WTC11 (cell line): ENCODE measurements around the gene GNAI1. TPM values are rescaled to one million over a fixed set of nuclear protein-coding genes. Genes with fewer than 3 reads are reported as not detected.
A peak's percentile ranks its signal among the peaks of the same experiment; 100 is the strongest.

Experiments used
- ATAC-seq: fragments of 200-7000 bp; cut with Tn5 transposase; 2 replicates; pipeline ENCODE4 v1.10.0; 2021; ENCODE audit warnings: mild to moderate bottlenecking, moderate library complexity
- CTCF ChIA-PET: fragments of 300-600 bp; sonication (Branson Sonifier 250); formaldehyde crosslinking; loops from one replicate; lab custom pipeline; 2021; ENCODE audit warnings: antibody characterized with exemption; lab: Charles Lee
- POLR2A ChIA-PET: fragments of 350-600 bp; sonication (Branson Sonifier 250); formaldehyde crosslinking; loops from one replicate; lab custom pipeline; 2021; ENCODE audit warnings: antibody characterized with exemption; lab: Charles Lee
- DNase-seq: peaks from one replicate; pipeline ENCODE4 v3.0.0; 2021; ENCODE audit warnings: low spot score
- H3K27ac Mint-ChIP-seq: 2 replicates; pipeline ENCODE4 v1.8.0; 2021; ENCODE audit warnings: mixed read lengths
- H3K27me3 Mint-ChIP-seq: 2 replicates; pipeline ENCODE4 v1.8.0; 2021; ENCODE audit warnings: low read depth, mild to moderate bottlenecking, moderate library complexity, mixed read lengths
- H3K36me3 Mint-ChIP-seq: 2 replicates; pipeline ENCODE4 v1.8.0; 2021; ENCODE audit warnings: mixed read lengths
- H3K4me1 Mint-ChIP-seq: 2 replicates; pipeline ENCODE4 v1.8.0; 2022; ENCODE audit warnings: mixed read lengths
- H3K4me3 Mint-ChIP-seq: 2 replicates; pipeline ENCODE4 v1.8.0; 2021; ENCODE audit warnings: mild to moderate bottlenecking, moderate library complexity, mixed read lengths
- H3K9me3 Mint-ChIP-seq: 2 replicates; pipeline ENCODE4 v1.8.0; 2021; ENCODE audit warnings: mixed read lengths
- AR ChIP-seq: fragments of 250-450 bp; sonication (Bioruptor Pico); IDR thresholded peaks from 2 replicates; pipeline ENCODE4 v1.9.0; 2021; ENCODE audit warnings: mild to moderate bottlenecking
- CTCF ChIP-seq: fragments of 200-600 bp; IDR thresholded peaks from 2 replicates; pipeline ENCODE4 v1.8.0; 2022; ENCODE audit warnings: antibody characterized with exemption
- FOXP1 ChIP-seq: sonication (generic); formaldehyde crosslinking; IDR thresholded peaks from 2 replicates; pipeline ENCODE4 v1.8.0; 2022; ENCODE audit warnings: missing genetic modification reagents, mild to moderate bottlenecking, moderate library complexity, borderline replicate concordance
- NFE2L1 ChIP-seq: sonication (generic); formaldehyde crosslinking; IDR thresholded peaks from 2 replicates; pipeline ENCODE4 v1.8.1; 2023; ENCODE audit warnings: missing genetic modification reagents
- SMAD3 ChIP-seq: sonication (generic); formaldehyde crosslinking; IDR thresholded peaks from 2 replicates; pipeline ENCODE4 v1.8.0; 2022; ENCODE audit warnings: missing genetic modification reagents, mild to moderate bottlenecking, borderline replicate concordance
- SP1 ChIP-seq: sonication (generic); formaldehyde crosslinking; conservative IDR thresholded peaks from 2 replicates; pipeline ENCODE4 v1.8.1; 2022; ENCODE audit warnings: missing genetic modification reagents
- TEAD1 ChIP-seq: sonication (generic); formaldehyde crosslinking; IDR thresholded peaks from 2 replicates; pipeline ENCODE4 v1.8.0; 2022; ENCODE audit warnings: mild to moderate bottlenecking, missing genetic modification reagents
- TP53 ChIP-seq: sonication (generic); formaldehyde crosslinking; IDR thresholded peaks from 2 replicates; pipeline ENCODE4 v1.8.1; 2023; ENCODE audit warnings: mild to moderate bottlenecking, missing genetic modification reagents
- ZBTB21 ChIP-seq: sonication (generic); formaldehyde crosslinking; IDR thresholded peaks from 2 replicates; pipeline ENCODE4 v1.8.1; 2023; ENCODE audit warnings: mild to moderate bottlenecking, missing genetic modification reagents, borderline replicate concordance
- ZNF317 ChIP-seq: sonication (generic); formaldehyde crosslinking; IDR thresholded peaks from 2 replicates; pipeline ENCODE4 v1.8.1; 2023; ENCODE audit warnings: low read depth, mild to moderate bottlenecking, moderate library complexity, missing genetic modification reagents, borderline replicate concordance
- ZNF416 ChIP-seq: fragments of 250-450 bp; sonication (Bioruptor Pico); IDR thresholded peaks from 2 replicates; pipeline ENCODE4 v1.9.0; 2021; ENCODE audit warnings: mild to moderate bottlenecking, inconsistent platforms
- ZNF423 ChIP-seq: fragments of 250-450 bp; sonication (Bioruptor Pico); IDR thresholded peaks from 2 replicates; pipeline ENCODE4 v2.1.2; 2022; ENCODE audit warnings: mild to moderate bottlenecking, moderate library complexity
- total RNA-seq: library from RNA; stranded (reverse); gene quantifications from 3 replicates; pipeline ENCODE4 v1.2.3, GENCODE V29; 2021
- TF ChIP-seq, protein P1 (sequence below): sonication (generic); formaldehyde crosslinking; IDR thresholded peaks from 2 replicates; pipeline ENCODE4 v1.8.1; 2023; ENCODE audit warnings: mild to moderate bottlenecking, missing genetic modification reagents
- TF ChIP-seq, protein P2 (sequence below): sonication (generic); formaldehyde crosslinking; IDR thresholded peaks from 2 replicates; pipeline ENCODE4 v1.8.0; 2023; ENCODE audit warnings: mild to moderate bottlenecking, missing genetic modification reagents
- TF ChIP-seq, protein P3 (sequence below): sonication (generic); formaldehyde crosslinking; IDR thresholded peaks from 2 replicates; pipeline ENCODE4 v1.8.1; 2022; ENCODE audit warnings: low read depth, mild to moderate bottlenecking, moderate library complexity, missing genetic modification reagents, borderline replicate concordance
- TF ChIP-seq, protein P4 (sequence below): sonication (generic); formaldehyde crosslinking; IDR thresholded peaks from 2 replicates; pipeline ENCODE4 v1.8.0; 2022; ENCODE audit warnings: mild to moderate bottlenecking, missing genetic modification reagents
- TF ChIP-seq, protein P5 (sequence below): fragments of 250-450 bp; sonication (Bioruptor Pico); IDR thresholded peaks from 2 replicates; pipeline ENCODE4 v1.9.0; 2021; ENCODE audit warnings: mild to moderate bottlenecking, borderline replicate concordance

Gene GNAI1
- total RNA-seq, 1 experiment from 2014 or later: 26.7 TPM

- no peak for TF ChIP-seq ZNF416 (CRISPR knock-in tag)
- TF ChIP-seq SMAD3 (CRISPR knock-in tag): no peak
- TF ChIP-seq SP1 (CRISPR knock-in tag): peak; percentile 50
- 0 out of 2 replicates have a peak, but pooled peaks have one; percentile 23 for TF ChIP-seq TP53
- peak; percentile 53; the same call in 1 of the 2 replicates for TF ChIP-seq ZNF423 (CRISPR knock-in tag)
- TF ChIP-seq TEAD1 (CRISPR knock-in tag): peak; percentile 82; the same call in 1 of the 2 replicates
These were observed 7.0 kb upstream of the GNAI1 start (continued) for GRCh38 chr7:80127412-80128160.

GRCh38 chr7:80128918-80129317 lies 5.7 kb upstream of the GNAI1 start:
- DNase-seq: no peak
- Mint-ChIP-seq H3K27ac (no peak overlapping the region), H3K36me3 (no peaks in the 10 kb centered on the region), H3K9me3 (no peaks in the 10 kb centered on the region), H3K4me3 (no peak overlapping the region), H3K4me1 (peaks cover 19% of the 10 kb centered on the region), H3K27me3 (peaks cover 18% of the 10 kb centered on the region)
- TF ChIP-seq ZNF317 (CRISPR knock-in tag) (no peak), NFE2L1 (no peak), AR (CRISPR knock-in tag) (no peak), CTCF (no peak), ZBTB21 (no peak)
- TF ChIP-seq, protein P1, sequence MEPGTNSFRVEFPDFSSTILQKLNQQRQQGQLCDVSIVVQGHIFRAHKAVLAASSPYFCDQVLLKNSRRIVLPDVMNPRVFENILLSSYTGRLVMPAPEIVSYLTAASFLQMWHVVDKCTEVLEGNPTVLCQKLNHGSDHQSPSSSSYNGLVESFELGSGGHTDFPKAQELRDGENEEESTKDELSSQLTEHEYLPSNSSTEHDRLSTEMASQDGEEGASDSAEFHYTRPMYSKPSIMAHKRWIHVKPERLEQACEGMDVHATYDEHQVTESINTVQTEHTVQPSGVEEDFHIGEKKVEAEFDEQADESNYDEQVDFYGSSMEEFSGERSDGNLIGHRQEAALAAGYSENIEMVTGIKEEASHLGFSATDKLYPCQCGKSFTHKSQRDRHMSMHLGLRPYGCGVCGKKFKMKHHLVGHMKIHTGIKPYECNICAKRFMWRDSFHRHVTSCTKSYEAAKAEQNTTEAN (CRISPR knock-in tag): no peak
- no peak for ATAC-seq
- ChIA-PET POLR2A (no interaction called here), CTCF (interaction anchor here (0.7 kb wide), 1 partner anchor 229 kb away, joined by 3 read pairs; no protein-coding TSS in a partner anchor)

DNA sequence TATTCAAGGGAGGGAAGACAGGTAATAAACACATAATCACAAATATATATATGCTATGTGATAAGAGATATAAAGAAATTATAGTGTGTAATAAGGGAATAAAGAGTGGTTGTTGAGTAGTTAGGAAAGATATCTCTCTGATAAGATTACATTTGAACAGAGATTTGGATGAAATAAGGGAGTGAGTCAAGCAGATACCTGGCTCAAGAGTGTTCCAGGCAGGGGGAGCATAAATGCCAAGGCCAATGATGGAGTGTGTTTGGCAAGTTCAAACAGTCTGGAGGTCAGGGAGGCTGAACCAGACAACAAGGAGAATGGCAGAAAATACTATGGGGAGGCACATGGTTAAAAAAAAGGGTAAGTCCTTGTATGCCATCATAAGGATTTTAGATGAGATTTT lies 4.8 kb upstream of the GNAI1 start:
- H3K27ac Mint-ChIP-seq: no peak overlapping the region
- DNase-seq (no peak), ATAC-seq (no peak)
- peaks cover 18% of the 10 kb centered on the region for H3K27me3 Mint-ChIP-seq
- CTCF ChIA-PET: no interaction called here
- H3K4me1 Mint-ChIP-seq: peaks cover 18% of the 10 kb centered on the region
- no peaks in the 10 kb centered on the region for H3K36me3 Mint-ChIP-seq
- no peaks in the 10 kb centered on the region for H3K9me3 Mint-ChIP-seq
- H3K4me3 Mint-ChIP-seq: no peak overlapping the region
- POLR2A ChIA-PET: no interaction called here
- TF ChIP-seq FOXP1 (CRISPR knock-in tag) (no peak), SMAD3 (CRISPR knock-in tag) (no peak)
- TF ChIP-seq, protein P2, sequence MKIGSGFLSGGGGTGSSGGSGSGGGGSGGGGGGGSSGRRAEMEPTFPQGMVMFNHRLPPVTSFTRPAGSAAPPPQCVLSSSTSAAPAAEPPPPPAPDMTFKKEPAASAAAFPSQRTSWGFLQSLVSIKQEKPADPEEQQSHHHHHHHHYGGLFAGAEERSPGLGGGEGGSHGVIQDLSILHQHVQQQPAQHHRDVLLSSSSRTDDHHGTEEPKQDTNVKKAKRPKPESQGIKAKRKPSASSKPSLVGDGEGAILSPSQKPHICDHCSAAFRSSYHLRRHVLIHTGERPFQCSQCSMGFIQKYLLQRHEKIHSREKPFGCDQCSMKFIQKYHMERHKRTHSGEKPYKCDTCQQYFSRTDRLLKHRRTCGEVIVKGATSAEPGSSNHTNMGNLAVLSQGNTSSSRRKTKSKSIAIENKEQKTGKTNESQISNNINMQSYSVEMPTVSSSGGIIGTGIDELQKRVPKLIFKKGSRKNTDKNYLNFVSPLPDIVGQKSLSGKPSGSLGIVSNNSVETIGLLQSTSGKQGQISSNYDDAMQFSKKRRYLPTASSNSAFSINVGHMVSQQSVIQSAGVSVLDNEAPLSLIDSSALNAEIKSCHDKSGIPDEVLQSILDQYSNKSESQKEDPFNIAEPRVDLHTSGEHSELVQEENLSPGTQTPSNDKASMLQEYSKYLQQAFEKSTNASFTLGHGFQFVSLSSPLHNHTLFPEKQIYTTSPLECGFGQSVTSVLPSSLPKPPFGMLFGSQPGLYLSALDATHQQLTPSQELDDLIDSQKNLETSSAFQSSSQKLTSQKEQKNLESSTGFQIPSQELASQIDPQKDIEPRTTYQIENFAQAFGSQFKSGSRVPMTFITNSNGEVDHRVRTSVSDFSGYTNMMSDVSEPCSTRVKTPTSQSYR (CRISPR knock-in tag): no peak
- TF ChIP-seq, protein P3, sequence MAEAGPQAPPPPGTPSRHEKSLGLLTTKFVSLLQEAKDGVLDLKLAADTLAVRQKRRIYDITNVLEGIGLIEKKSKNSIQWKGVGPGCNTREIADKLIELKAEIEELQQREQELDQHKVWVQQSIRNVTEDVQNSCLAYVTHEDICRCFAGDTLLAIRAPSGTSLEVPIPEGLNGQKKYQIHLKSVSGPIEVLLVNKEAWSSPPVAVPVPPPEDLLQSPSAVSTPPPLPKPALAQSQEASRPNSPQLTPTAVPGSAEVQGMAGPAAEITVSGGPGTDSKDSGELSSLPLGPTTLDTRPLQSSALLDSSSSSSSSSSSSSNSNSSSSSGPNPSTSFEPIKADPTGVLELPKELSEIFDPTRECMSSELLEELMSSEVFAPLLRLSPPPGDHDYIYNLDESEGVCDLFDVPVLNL (CRISPR knock-in tag): no peak
- TF ChIP-seq, protein P4, sequence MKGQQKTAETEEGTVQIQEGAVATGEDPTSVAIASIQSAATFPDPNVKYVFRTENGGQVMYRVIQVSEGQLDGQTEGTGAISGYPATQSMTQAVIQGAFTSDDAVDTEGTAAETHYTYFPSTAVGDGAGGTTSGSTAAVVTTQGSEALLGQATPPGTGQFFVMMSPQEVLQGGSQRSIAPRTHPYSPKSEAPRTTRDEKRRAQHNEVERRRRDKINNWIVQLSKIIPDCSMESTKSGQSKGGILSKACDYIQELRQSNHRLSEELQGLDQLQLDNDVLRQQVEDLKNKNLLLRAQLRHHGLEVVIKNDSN (CRISPR knock-in tag): no peak
- TF ChIP-seq, protein P5, sequence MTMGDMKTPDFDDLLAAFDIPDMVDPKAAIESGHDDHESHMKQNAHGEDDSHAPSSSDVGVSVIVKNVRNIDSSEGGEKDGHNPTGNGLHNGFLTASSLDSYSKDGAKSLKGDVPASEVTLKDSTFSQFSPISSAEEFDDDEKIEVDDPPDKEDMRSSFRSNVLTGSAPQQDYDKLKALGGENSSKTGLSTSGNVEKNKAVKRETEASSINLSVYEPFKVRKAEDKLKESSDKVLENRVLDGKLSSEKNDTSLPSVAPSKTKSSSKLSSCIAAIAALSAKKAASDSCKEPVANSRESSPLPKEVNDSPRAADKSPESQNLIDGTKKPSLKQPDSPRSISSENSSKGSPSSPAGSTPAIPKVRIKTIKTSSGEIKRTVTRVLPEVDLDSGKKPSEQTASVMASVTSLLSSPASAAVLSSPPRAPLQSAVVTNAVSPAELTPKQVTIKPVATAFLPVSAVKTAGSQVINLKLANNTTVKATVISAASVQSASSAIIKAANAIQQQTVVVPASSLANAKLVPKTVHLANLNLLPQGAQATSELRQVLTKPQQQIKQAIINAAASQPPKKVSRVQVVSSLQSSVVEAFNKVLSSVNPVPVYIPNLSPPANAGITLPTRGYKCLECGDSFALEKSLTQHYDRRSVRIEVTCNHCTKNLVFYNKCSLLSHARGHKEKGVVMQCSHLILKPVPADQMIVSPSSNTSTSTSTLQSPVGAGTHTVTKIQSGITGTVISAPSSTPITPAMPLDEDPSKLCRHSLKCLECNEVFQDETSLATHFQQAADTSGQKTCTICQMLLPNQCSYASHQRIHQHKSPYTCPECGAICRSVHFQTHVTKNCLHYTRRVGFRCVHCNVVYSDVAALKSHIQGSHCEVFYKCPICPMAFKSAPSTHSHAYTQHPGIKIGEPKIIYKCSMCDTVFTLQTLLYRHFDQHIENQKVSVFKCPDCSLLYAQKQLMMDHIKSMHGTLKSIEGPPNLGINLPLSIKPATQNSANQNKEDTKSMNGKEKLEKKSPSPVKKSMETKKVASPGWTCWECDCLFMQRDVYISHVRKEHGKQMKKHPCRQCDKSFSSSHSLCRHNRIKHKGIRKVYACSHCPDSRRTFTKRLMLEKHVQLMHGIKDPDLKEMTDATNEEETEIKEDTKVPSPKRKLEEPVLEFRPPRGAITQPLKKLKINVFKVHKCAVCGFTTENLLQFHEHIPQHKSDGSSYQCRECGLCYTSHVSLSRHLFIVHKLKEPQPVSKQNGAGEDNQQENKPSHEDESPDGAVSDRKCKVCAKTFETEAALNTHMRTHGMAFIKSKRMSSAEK (CRISPR knock-in tag): no peak
